ENCODE data around the gene NEXN.
A peak's percentile ranks its signal among the peaks of the same experiment; 100 is the strongest.

NEXN gene

GRCh38 chr1:77888081-77888780, at the start of gene NEXN:
Gene NEXN (plus strand): TSS chr1:77888624. CDS start chr1:77916107, 27,483 bp downstream.
- Mint-ChIP-seq H3K9me3 (no peaks in the 10 kb centered on the region), H3K4me1 (peaks cover 10% of the 10 kb centered on the region), H3K4me3 (peak within 1 kb of the TSS; percentile 81 to 84), H3K27ac (peak within 1 kb of the TSS in 1 of 2 donors; percentile 22), H3K27me3 (peaks cover 33% of the 10 kb centered on the region)
- ATAC-seq = peak; percentile 7
- DNase-seq = no peak

- Mint-ChIP-seq H3K27ac (no peak overlapping the region), H3K4me3 (no peak overlapping the region), H3K9me3 (no peaks in the 10 kb centered on the region), H3K27me3 (no peaks in the 10 kb centered on the region), H3K4me1 (peaks cover 5% of the 10 kb centered on the region)
- DNase-seq (no peak), ATAC-seq (no peak)
These were observed 46.9 kb upstream of the NEXN start for GRCh38 chr1:77841574-77841973.

GRCh38 chr1:77845951-77846350, 42.5 kb upstream of the NEXN start:
- H3K4me1 Mint-ChIP-seq = peaks cover 5% of the 10 kb centered on the region
- no peaks in the 10 kb centered on the region for H3K27me3 Mint-ChIP-seq
- DNase-seq (no peak), ATAC-seq (no peak)
- H3K4me3 Mint-ChIP-seq = no peak overlapping the region
- no peaks in the 10 kb centered on the region for H3K9me3 Mint-ChIP-seq
- H3K27ac Mint-ChIP-seq = no peak overlapping the region

GRCh38 chr1:77846966-77847365, 41.5 kb upstream of the NEXN start:
- no peak for DNase-seq

GRCh38 chr1:77847621-77848080, 40.8 kb upstream of the NEXN start:
- no peak overlapping the region for H3K27ac Mint-ChIP-seq
- DNase-seq (peak; percentile 46 to 66), ATAC-seq (peak; percentile 96)
- peaks cover 5% of the 10 kb centered on the region for H3K4me1 Mint-ChIP-seq
- H3K27me3 Mint-ChIP-seq = no peaks in the 10 kb centered on the region
- H3K9me3 Mint-ChIP-seq = no peaks in the 10 kb centered on the region
- H3K4me3 Mint-ChIP-seq = no peak overlapping the region

More at GRCh38 chr1:77846966-77847365, 41.5 kb upstream of the NEXN start:
- Mint-ChIP-seq H3K4me3 (no peak overlapping the region), H3K9me3 (no peaks in the 10 kb centered on the region), H3K27me3 (no peaks in the 10 kb centered on the region), H3K4me1 (peaks cover 5% of the 10 kb centered on the region), H3K27ac (no peak overlapping the region)
- ATAC-seq = no peak

- Mint-ChIP-seq H3K27me3 (no peaks in the 10 kb centered on the region), H3K4me3 (no peak overlapping the region), H3K4me1 (peaks cover 5% of the 10 kb centered on the region), H3K9me3 (peaks cover 12 to 17% of the 10 kb centered on the region in 2 donors), H3K27ac (no peak overlapping the region)
- no peak for DNase-seq
- ATAC-seq = no peak
These were observed 38.3 kb upstream of the NEXN start for GRCh38 chr1:77850082-77850481.

GRCh38 chr1:77857552-77857951, 30.9 kb upstream of the NEXN start:
- Mint-ChIP-seq H3K27ac (no peak overlapping the region), H3K27me3 (no peaks in the 10 kb centered on the region), H3K4me3 (no peak overlapping the region), H3K4me1 (peaks cover 10% of the 10 kb centered on the region), H3K9me3 (peaks cover 25 to 36% of the 10 kb centered on the region in 2 donors)
- ATAC-seq = no peak
- no peak for DNase-seq

GRCh38 chr1:77858725-77859124, 29.7 kb upstream of the NEXN start:
- H3K27ac Mint-ChIP-seq = no peak overlapping the region
- DNase-seq (no peak), ATAC-seq (no peak)
- no peak overlapping the region for H3K4me3 Mint-ChIP-seq
- H3K9me3 Mint-ChIP-seq = peaks cover 25 to 32% of the 10 kb centered on the region in 2 donors
- no peaks in the 10 kb centered on the region for H3K27me3 Mint-ChIP-seq
- H3K4me1 Mint-ChIP-seq = peaks cover 10% of the 10 kb centered on the region

- H3K4me3 Mint-ChIP-seq = no peak overlapping the region
- ATAC-seq (no peak), DNase-seq (no peak)
- no peaks in the 10 kb centered on the region for H3K27me3 Mint-ChIP-seq
- H3K27ac Mint-ChIP-seq = no peak overlapping the region
- peaks cover 20 to 27% of the 10 kb centered on the region in 2 donors for H3K9me3 Mint-ChIP-seq
- H3K4me1 Mint-ChIP-seq = peaks cover 10% of the 10 kb centered on the region
These were observed 29.2 kb upstream of the NEXN start for GRCh38 chr1:77859248-77859647.

- Mint-ChIP-seq H3K9me3 (no peaks in the 10 kb centered on the region), H3K4me1 (no peaks in the 10 kb centered on the region), H3K27me3 (no peaks in the 10 kb centered on the region), H3K4me3 (no peak overlapping the region), H3K27ac (no peak overlapping the region)
- ATAC-seq (no peak), DNase-seq (no peak)
These were observed 22.1 kb upstream of the NEXN start for GRCh38 chr1:77866296-77866695.

- no peaks in the 10 kb centered on the region for H3K27me3 Mint-ChIP-seq
These were observed 15.8 kb upstream of the NEXN start for GRCh38 chr1:77872645-77873044.

GRCh38 chr1:77873461-77873860, 15.0 kb upstream of the NEXN start:
- no peaks in the 10 kb centered on the region for H3K27me3 Mint-ChIP-seq
- DNase-seq (no peak), ATAC-seq (no peak)
- H3K4me1 Mint-ChIP-seq = no peaks in the 10 kb centered on the region
- no peak overlapping the region for H3K4me3 Mint-ChIP-seq
- no peaks in the 10 kb centered on the region for H3K9me3 Mint-ChIP-seq
- H3K27ac Mint-ChIP-seq = no peak overlapping the region

More at GRCh38 chr1:77872645-77873044, 15.8 kb upstream of the NEXN start:
- no peak overlapping the region for H3K4me3 Mint-ChIP-seq
- DNase-seq (no peak), ATAC-seq (peak; percentile 35)
- H3K4me1 Mint-ChIP-seq = no peaks in the 10 kb centered on the region
- H3K27ac Mint-ChIP-seq = no peak overlapping the region
- no peaks in the 10 kb centered on the region for H3K9me3 Mint-ChIP-seq

- H3K9me3 Mint-ChIP-seq = no peaks in the 10 kb centered on the region
- no peak overlapping the region for H3K27ac Mint-ChIP-seq
- H3K4me3 Mint-ChIP-seq = no peak overlapping the region
- ATAC-seq = no peak
- no peak for DNase-seq
- no peaks in the 10 kb centered on the region for H3K27me3 Mint-ChIP-seq
- H3K4me1 Mint-ChIP-seq = no peaks in the 10 kb centered on the region
These were observed 13.5 kb upstream of the NEXN start for GRCh38 chr1:77874804-77875445.

- ATAC-seq (no peak), DNase-seq (no peak)
- no peak overlapping the region for H3K27ac Mint-ChIP-seq
- no peak overlapping the region for H3K4me3 Mint-ChIP-seq
- no peaks in the 10 kb centered on the region for H3K9me3 Mint-ChIP-seq
- no peaks in the 10 kb centered on the region for H3K4me1 Mint-ChIP-seq
- no peaks in the 10 kb centered on the region for H3K27me3 Mint-ChIP-seq
These were observed 11.5 kb upstream of the NEXN start for GRCh38 chr1:77876884-77877283.

GRCh38 chr1:77881061-77881460, 7.4 kb upstream of the NEXN start:
- no peak for ATAC-seq
- no peaks in the 10 kb centered on the region for H3K4me1 Mint-ChIP-seq
- H3K27me3 Mint-ChIP-seq = no peaks in the 10 kb centered on the region
- no peak overlapping the region for H3K27ac Mint-ChIP-seq
- H3K9me3 Mint-ChIP-seq = no peaks in the 10 kb centered on the region
- DNase-seq = no peak
- H3K4me3 Mint-ChIP-seq = no peak overlapping the region

GRCh38 chr1:77882411-77882810, 6.0 kb upstream of the NEXN start:
- ATAC-seq = peak; percentile 61
- Mint-ChIP-seq H3K4me1 (no peaks in the 10 kb centered on the region), H3K27ac (no peak overlapping the region), H3K9me3 (no peaks in the 10 kb centered on the region), H3K4me3 (no peak overlapping the region), H3K27me3 (peaks cover 11% of the 10 kb centered on the region)
- DNase-seq = no peak
